Measurements from ENCODE around the gene FCHSD2. TPM values are rescaled to one million over a fixed set of nuclear protein-coding genes. Genes with fewer than 3 reads are reported as not detected.

The FCHSD2 gene
- total and polyA plus RNA-seq, 2 donors (not counting 3 experiments of a cell fraction or from before 2014, with no cell fraction given), result 20.8 to 56.9 TPM

DNA sequence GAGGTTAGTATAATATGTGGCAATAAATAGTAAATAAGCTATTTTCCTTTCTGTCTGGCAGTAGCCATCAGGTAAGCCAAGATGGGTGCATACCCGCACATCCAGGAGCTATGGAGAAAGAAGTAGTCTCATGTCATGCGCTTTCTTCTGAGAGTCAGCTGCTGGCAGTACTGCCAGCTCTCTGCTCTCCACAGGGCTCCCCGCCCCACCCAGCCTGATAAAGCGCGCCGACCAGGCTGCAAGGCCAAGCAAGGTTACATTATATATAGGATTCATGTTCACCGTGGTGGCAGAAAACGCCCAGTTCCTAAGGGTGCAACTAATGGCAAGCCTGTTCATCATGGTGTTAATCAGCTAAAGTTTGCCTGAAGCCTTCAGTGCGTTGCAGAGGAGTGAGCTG, 201.7 kb downstream of the FCHSD2 start:
- TF ChIP-seq POLR2AphosphoS5 (IDR thresholded peaks at IDR 0.05; ENCODE audit: insufficient read depth, low read depth, low read length) (no peak), FOS (IDR thresholded peaks at IDR 0.05; ENCODE audit: borderline replicate concordance, insufficient read depth, low read length) (no peak), JUN (IDR thresholded peaks at IDR 0.05; ENCODE audit: borderline replicate concordance, insufficient read depth, insufficient read length, low read depth) (no peak), EZH2 (IDR thresholded peaks at IDR 0.05; ENCODE audit: borderline replicate concordance, low read depth, low read length, severe bottlenecking) (no peak), GATA2 (IDR thresholded peaks at IDR 0.05; ENCODE audit: insufficient read depth, insufficient read length, low read depth, low read length) (no peak), POLR2A (IDR thresholded peaks at IDR 0.05; ENCODE audit: low read depth, low read length) (no peak), MYC (IDR thresholded peaks at IDR 0.05; ENCODE audit: low read depth, low read length) (no peak)
- TF ChIP-seq, protein P1, sequence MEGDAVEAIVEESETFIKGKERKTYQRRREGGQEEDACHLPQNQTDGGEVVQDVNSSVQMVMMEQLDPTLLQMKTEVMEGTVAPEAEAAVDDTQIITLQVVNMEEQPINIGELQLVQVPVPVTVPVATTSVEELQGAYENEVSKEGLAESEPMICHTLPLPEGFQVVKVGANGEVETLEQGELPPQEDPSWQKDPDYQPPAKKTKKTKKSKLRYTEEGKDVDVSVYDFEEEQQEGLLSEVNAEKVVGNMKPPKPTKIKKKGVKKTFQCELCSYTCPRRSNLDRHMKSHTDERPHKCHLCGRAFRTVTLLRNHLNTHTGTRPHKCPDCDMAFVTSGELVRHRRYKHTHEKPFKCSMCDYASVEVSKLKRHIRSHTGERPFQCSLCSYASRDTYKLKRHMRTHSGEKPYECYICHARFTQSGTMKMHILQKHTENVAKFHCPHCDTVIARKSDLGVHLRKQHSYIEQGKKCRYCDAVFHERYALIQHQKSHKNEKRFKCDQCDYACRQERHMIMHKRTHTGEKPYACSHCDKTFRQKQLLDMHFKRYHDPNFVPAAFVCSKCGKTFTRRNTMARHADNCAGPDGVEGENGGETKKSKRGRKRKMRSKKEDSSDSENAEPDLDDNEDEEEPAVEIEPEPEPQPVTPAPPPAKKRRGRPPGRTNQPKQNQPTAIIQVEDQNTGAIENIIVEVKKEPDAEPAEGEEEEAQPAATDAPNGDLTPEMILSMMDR (IDR thresholded peaks at IDR 0.05; ENCODE audit: extremely low read depth in 1 of 2, insufficient read depth in 1 of 2, low read depth in 1 of 2, low read length in 2 of 2), result no peak
- TF ChIP-seq, protein P2, sequence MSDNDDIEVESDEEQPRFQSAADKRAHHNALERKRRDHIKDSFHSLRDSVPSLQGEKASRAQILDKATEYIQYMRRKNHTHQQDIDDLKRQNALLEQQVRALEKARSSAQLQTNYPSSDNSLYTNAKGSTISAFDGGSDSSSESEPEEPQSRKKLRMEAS (IDR thresholded peaks at IDR 0.05; ENCODE audit: insufficient read depth, insufficient read length), result no peak
- Histone ChIP-seq H4K20me1 (replicated peaks; ENCODE audit: control insufficient read depth, extremely low read depth, insufficient read depth, low read length) (no peaks in the 10 kb centered on the region), H3K9me1 (replicated peaks; ENCODE audit: control insufficient read depth, extremely low read depth, insufficient read depth, low read length) (no peaks in the 10 kb centered on the region), H3K79me2 (ENCODE audit: control insufficient read depth, insufficient read depth, low read length) (peaks cover 4% of the 10 kb centered on the region), H3K9ac (replicated peaks; ENCODE audit: extremely low read depth, insufficient read depth, low read length) (no peak overlapping the region), H3K27ac (ENCODE audit: insufficient read depth, low read depth, low read length) (no peak overlapping the region), H3K4me1 (ENCODE audit: control insufficient read depth, extremely low read depth, insufficient read depth, low read length) (peaks cover 24% of the 10 kb centered on the region), H3K36me3 (ENCODE audit: control insufficient read depth in 2 of 2, extremely low read depth in 1 of 2, insufficient read depth in 2 of 2, low read length in 2 of 2) (no peaks in the 10 kb centered on the region), H3K27me3 (ENCODE audit: control insufficient read depth in 2 of 2, insufficient read depth in 2 of 2, low read length in 2 of 2) (no peaks in the 10 kb centered on the region), H2AFZ (ENCODE audit: low read depth, low read length) (no peak overlapping the region), H3K9me3 (replicated peaks; ENCODE audit: control insufficient read depth, insufficient read depth, low read length) (no peaks in the 10 kb centered on the region), H3K4me2 (ENCODE audit: insufficient read depth, low read length) (no peak overlapping the region), H3K4me3 (replicated peaks in 1 of 3; ENCODE audit: insufficient read depth in 1 of 3, low read depth in 1 of 3, low read length in 3 of 3) (no peak overlapping the region)
- BruUV-seq (replicated peaks), result no TSS peak
- intact Hi-C loops (cut with micrococcal nuclease) (no loop called here), dilution Hi-C loops (cut with MboI; ENCODE audit: extremely low pct_ligation_motif_present, low sequenced_read_pairs) (no loop called here)
- DNase-seq (ENCODE audit: low read depth, low spot score) (no peak), FAIRE-seq (no peak)
- ChIA-PET POLR2A (no interaction called here), CTCF (interaction anchor here (1.4 to 4.5 kb wide), 4 partner anchors 13 to 237 kb away, joined by 5 to 21 read pairs (median 8); no protein-coding TSS in a partner anchor)

Measured in endothelial cell of umbilical vein (primary cell).